Calu3 (cell line): ENCODE data around the gene TMTC2. TPM values are rescaled to one million over a fixed set of nuclear protein-coding genes. Genes with fewer than 3 reads are reported as not detected.

ENCODE experiments used
- BruUV-seq: library from RNA; stranded (reverse); fragments of 400-500 nt; replicated peaks from 2 replicates; lab custom pipeline; 2021; lab: Mats Ljungman, UMichigan
- CTCF ChIA-PET: fragments of 300-600 bp; sonication (Branson Sonifier 250); formaldehyde crosslinking; loops from one replicate; lab custom pipeline; 2022; ENCODE audit warnings: antibody characterized with exemption; lab: Charles Lee
- DNase-seq: peaks from one replicate; pipeline ENCODE4 v3.0.0; 2022
- H3K27ac Mint-ChIP-seq: one replicate; pipeline ENCODE4 v1.8.0; 2022; ENCODE audit warnings: mixed read lengths; ENCODE audit not compliant: unreplicated experiment
- H3K27me3 Mint-ChIP-seq: one replicate; pipeline ENCODE4 v1.8.0; 2022; ENCODE audit warnings: mixed read lengths; ENCODE audit not compliant: unreplicated experiment
- H3K36me3 Mint-ChIP-seq: one replicate; pipeline ENCODE4 v1.8.0; 2022; ENCODE audit warnings: mild to moderate bottlenecking, moderate library complexity, mixed read lengths; ENCODE audit not compliant: insufficient read depth, unreplicated experiment
- H3K4me1 Mint-ChIP-seq: one replicate; pipeline ENCODE4 v1.8.0; 2022; ENCODE audit warnings: mild to moderate bottlenecking, low read depth, mixed read lengths; ENCODE audit not compliant: unreplicated experiment
- H3K4me3 Mint-ChIP-seq: one replicate; pipeline ENCODE4 v1.8.0; 2022; ENCODE audit warnings: mild to moderate bottlenecking, low read depth, moderate library complexity, mixed read lengths; ENCODE audit not compliant: unreplicated experiment
- H3K9me3 Mint-ChIP-seq: one replicate; pipeline ENCODE4 v1.8.0; 2022; ENCODE audit warnings: low read depth, mixed read lengths; ENCODE audit not compliant: unreplicated experiment
- CTCF ChIP-seq: fragments of 200-600 bp; IDR thresholded peaks from one replicate; pipeline ENCODE4 v1.8.0; 2022; ENCODE audit warnings: antibody characterized with exemption; ENCODE audit not compliant: unreplicated experiment
- intact Hi-C: fragments of 100-400 bp; cut with micrococcal nuclease; formaldehyde crosslinking; loops from one replicate; pipeline ENCODE4 v1.10.0; 2022; ENCODE audit not compliant: unreplicated experiment
- total RNA-seq: library from RNA; stranded (reverse); gene quantifications from 2 replicates; pipeline ENCODE4 v1.2.3, GENCODE V29; 2022

The TMTC2 gene
- total RNA-seq, 1 experiment from 2014 or later, result 31.2 TPM

- intact Hi-C loops, result no loop called here
- BruUV-seq, result no TSS peak
- Mint-ChIP-seq H3K4me1 (no peaks in the 10 kb centered on the region), H3K27me3 (no peaks in the 10 kb centered on the region), H3K27ac (no peak overlapping the region), H3K9me3 (no peaks in the 10 kb centered on the region), H3K4me3 (no peak overlapping the region), H3K36me3 (no peaks in the 10 kb centered on the region)
- DNase-seq, result no peak
- no peak for TF ChIP-seq CTCF
- CTCF ChIA-PET, result no interaction called here
Observed at GRCh38 chr12:82968631-82969367, 282.1 kb downstream of the TMTC2 start.

- intact Hi-C loops, result no loop called here
- no peaks in the 10 kb centered on the region for H3K4me1 Mint-ChIP-seq
- H3K4me3 Mint-ChIP-seq, result no peak overlapping the region
- TF ChIP-seq CTCF, result no peak
- no peak overlapping the region for H3K27ac Mint-ChIP-seq
- no peaks in the 10 kb centered on the region for H3K9me3 Mint-ChIP-seq
- BruUV-seq, result no TSS peak
- H3K36me3 Mint-ChIP-seq, result no peaks in the 10 kb centered on the region
- no peaks in the 10 kb centered on the region for H3K27me3 Mint-ChIP-seq
- CTCF ChIA-PET, result no interaction called here
- no peak for DNase-seq
Observed at GRCh38 chr12:82970614-82971013, 283.9 kb downstream of the TMTC2 start.

GRCh38 chr12:82971584-82971983 is 284.9 kb downstream of the TMTC2 start:
- CTCF ChIA-PET, result interaction anchor here (0.7 kb wide), 2 partner anchors 51 to 663 kb away, joined by 3 to 5 read pairs; no protein-coding TSS in a partner anchor
- intact Hi-C loops, result no loop called here
- no peaks in the 10 kb centered on the region for H3K9me3 Mint-ChIP-seq
- no peak for DNase-seq
- H3K4me1 Mint-ChIP-seq, result no peaks in the 10 kb centered on the region
- no peak overlapping the region for H3K27ac Mint-ChIP-seq
- H3K27me3 Mint-ChIP-seq, result no peaks in the 10 kb centered on the region
- TF ChIP-seq CTCF, result no peak
- no peaks in the 10 kb centered on the region for H3K36me3 Mint-ChIP-seq
- H3K4me3 Mint-ChIP-seq, result no peak overlapping the region
- no TSS peak for BruUV-seq

- intact Hi-C loops, result no loop called here
- CTCF ChIA-PET, result no interaction called here
- no peaks in the 10 kb centered on the region for H3K36me3 Mint-ChIP-seq
- TF ChIP-seq CTCF, result no peak
- no peaks in the 10 kb centered on the region for H3K4me1 Mint-ChIP-seq
- H3K27me3 Mint-ChIP-seq, result no peaks in the 10 kb centered on the region
- no peak overlapping the region for H3K27ac Mint-ChIP-seq
- BruUV-seq, result no TSS peak
- no peaks in the 10 kb centered on the region for H3K9me3 Mint-ChIP-seq
- DNase-seq, result no peak
- H3K4me3 Mint-ChIP-seq, result no peak overlapping the region
Observed at GRCh38 chr12:82972624-82973023, 285.9 kb downstream of the TMTC2 start.
